C4-2B (cell line): ENCODE measurements around the gene PRR23B.

Source experiments
- ZFX ChIP-seq: fragments of 450-650 bp; IDR thresholded peaks from 2 replicates; pipeline ENCODE4 v1.6.1; 2017
- TF ChIP-seq, protein P1 (sequence below): fragments of 450-650 bp; conservative IDR thresholded peaks from 2 replicates; pipeline ENCODE4 v1.5.1; 2017; ENCODE audit warnings: mild to moderate bottlenecking

DNA sequence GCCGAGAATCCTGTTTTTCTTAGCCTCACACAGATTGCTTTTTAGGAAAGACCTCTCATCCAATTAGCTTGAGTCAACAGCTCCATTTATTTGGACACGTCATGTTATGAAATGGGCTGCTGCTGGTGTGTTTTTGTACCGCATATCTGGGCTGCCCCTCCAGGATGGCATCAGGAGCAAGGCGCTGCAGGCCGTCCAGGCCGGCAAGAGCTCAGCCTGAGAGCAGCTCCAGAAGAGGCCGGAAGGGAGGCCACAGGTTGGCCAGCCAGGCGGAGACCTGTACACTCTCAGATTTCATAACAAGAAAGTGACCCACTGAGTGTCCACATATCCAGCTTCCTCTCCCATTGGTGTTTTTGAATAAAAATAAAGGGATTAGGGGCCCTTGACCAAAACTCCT is 45.4 kb downstream of the PRR23B start:
- TF ChIP-seq, protein P1, sequence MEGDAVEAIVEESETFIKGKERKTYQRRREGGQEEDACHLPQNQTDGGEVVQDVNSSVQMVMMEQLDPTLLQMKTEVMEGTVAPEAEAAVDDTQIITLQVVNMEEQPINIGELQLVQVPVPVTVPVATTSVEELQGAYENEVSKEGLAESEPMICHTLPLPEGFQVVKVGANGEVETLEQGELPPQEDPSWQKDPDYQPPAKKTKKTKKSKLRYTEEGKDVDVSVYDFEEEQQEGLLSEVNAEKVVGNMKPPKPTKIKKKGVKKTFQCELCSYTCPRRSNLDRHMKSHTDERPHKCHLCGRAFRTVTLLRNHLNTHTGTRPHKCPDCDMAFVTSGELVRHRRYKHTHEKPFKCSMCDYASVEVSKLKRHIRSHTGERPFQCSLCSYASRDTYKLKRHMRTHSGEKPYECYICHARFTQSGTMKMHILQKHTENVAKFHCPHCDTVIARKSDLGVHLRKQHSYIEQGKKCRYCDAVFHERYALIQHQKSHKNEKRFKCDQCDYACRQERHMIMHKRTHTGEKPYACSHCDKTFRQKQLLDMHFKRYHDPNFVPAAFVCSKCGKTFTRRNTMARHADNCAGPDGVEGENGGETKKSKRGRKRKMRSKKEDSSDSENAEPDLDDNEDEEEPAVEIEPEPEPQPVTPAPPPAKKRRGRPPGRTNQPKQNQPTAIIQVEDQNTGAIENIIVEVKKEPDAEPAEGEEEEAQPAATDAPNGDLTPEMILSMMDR: no peak
- TF ChIP-seq ZFX: no peak
